ENCODE measurements around the gene TMEM121B.

Gene TMEM121B

GRCh38 chr22:17108256-17109112 is 12.7 kb downstream of the TMEM121B start:
- H3K27me3 ChIP-seq (ENCODE audit: control insufficient read depth, insufficient read depth, low read length) = no peaks in the 10 kb centered on the region
- no peaks in the 10 kb centered on the region for H3K4me1 ChIP-seq (ENCODE audit: control insufficient read depth, low read depth, low read length)
- no peak overlapping the region for H3K9ac ChIP-seq (ENCODE audit: low read length)
- H3K9me3 ChIP-seq (ENCODE audit: control insufficient read depth, low read depth, low read length) = no peaks in the 10 kb centered on the region
- H3K27ac ChIP-seq (ENCODE audit: low read length) = no peak overlapping the region
- H3K4me3 ChIP-seq (ENCODE audit: low read length) = no peak overlapping the region
- H3K36me3 ChIP-seq (ENCODE audit: control insufficient read depth, low read depth, low read length) = no peaks in the 10 kb centered on the region

GRCh38 chr22:17107547-17107810 is 13.7 kb downstream of the TMEM121B start:
- Histone ChIP-seq H3K9me3 (ENCODE audit: control insufficient read depth, low read depth, low read length) (no peaks in the 10 kb centered on the region), H3K4me3 (ENCODE audit: low read length) (no peak overlapping the region), H3K27ac (ENCODE audit: low read length) (no peak overlapping the region), H3K36me3 (ENCODE audit: control insufficient read depth, low read depth, low read length) (no peaks in the 10 kb centered on the region), H3K4me1 (ENCODE audit: control insufficient read depth, low read depth, low read length) (no peaks in the 10 kb centered on the region), H3K9ac (ENCODE audit: low read length) (no peak overlapping the region), H3K27me3 (ENCODE audit: control insufficient read depth, insufficient read depth, low read length) (no peaks in the 10 kb centered on the region)

GRCh38 chr22:17106785-17107546 is 14.2 kb downstream of the TMEM121B start:
- no peaks in the 10 kb centered on the region for H3K36me3 ChIP-seq (ENCODE audit: control insufficient read depth, low read depth, low read length)
- H3K27me3 ChIP-seq (ENCODE audit: control insufficient read depth, insufficient read depth, low read length) = no peaks in the 10 kb centered on the region
- H3K9ac ChIP-seq (ENCODE audit: low read length) = no peak overlapping the region
- no peaks in the 10 kb centered on the region for H3K4me1 ChIP-seq (ENCODE audit: control insufficient read depth, low read depth, low read length)
- no peak overlapping the region for H3K4me3 ChIP-seq (ENCODE audit: low read length)
- no peaks in the 10 kb centered on the region for H3K9me3 ChIP-seq (ENCODE audit: control insufficient read depth, low read depth, low read length)
- no peak overlapping the region for H3K27ac ChIP-seq (ENCODE audit: low read length)

GRCh38 chr22:17106161-17106784 is 14.9 kb downstream of the TMEM121B start:
- Histone ChIP-seq H3K4me1 (ENCODE audit: control insufficient read depth, low read depth, low read length) (no peaks in the 10 kb centered on the region), H3K9me3 (ENCODE audit: control insufficient read depth, low read depth, low read length) (no peaks in the 10 kb centered on the region), H3K4me3 (ENCODE audit: low read length) (no peak overlapping the region), H3K9ac (ENCODE audit: low read length) (no peak overlapping the region), H3K36me3 (ENCODE audit: control insufficient read depth, low read depth, low read length) (no peaks in the 10 kb centered on the region), H3K27ac (ENCODE audit: low read length) (no peak overlapping the region), H3K27me3 (ENCODE audit: control insufficient read depth, insufficient read depth, low read length) (no peaks in the 10 kb centered on the region)

- H3K36me3 ChIP-seq (ENCODE audit: control insufficient read depth, low read depth, low read length) = no peaks in the 10 kb centered on the region
- H3K9me3 ChIP-seq (ENCODE audit: control insufficient read depth, low read depth, low read length) = no peaks in the 10 kb centered on the region
- H3K4me3 ChIP-seq (ENCODE audit: low read length) = no peak overlapping the region
- no peaks in the 10 kb centered on the region for H3K4me1 ChIP-seq (ENCODE audit: control insufficient read depth, low read depth, low read length)
- no peaks in the 10 kb centered on the region for H3K27me3 ChIP-seq (ENCODE audit: control insufficient read depth, insufficient read depth, low read length)
- H3K27ac ChIP-seq (ENCODE audit: low read length) = no peak overlapping the region
- no peak overlapping the region for H3K9ac ChIP-seq (ENCODE audit: low read length)
Measured at GRCh38 chr22:17105143-17106129, 15.7 kb downstream of the TMEM121B start.

GRCh38 chr22:17104336-17104935 is 16.7 kb downstream of the TMEM121B start:
- H3K4me3 ChIP-seq (ENCODE audit: low read length) = no peak overlapping the region
- H3K9ac ChIP-seq (ENCODE audit: low read length) = no peak overlapping the region
- H3K4me1 ChIP-seq (ENCODE audit: control insufficient read depth, low read depth, low read length) = no peaks in the 10 kb centered on the region
- no peaks in the 10 kb centered on the region for H3K36me3 ChIP-seq (ENCODE audit: control insufficient read depth, low read depth, low read length)
- H3K9me3 ChIP-seq (ENCODE audit: control insufficient read depth, low read depth, low read length) = no peaks in the 10 kb centered on the region
- H3K27me3 ChIP-seq (ENCODE audit: control insufficient read depth, insufficient read depth, low read length) = no peaks in the 10 kb centered on the region
- H3K27ac ChIP-seq (ENCODE audit: low read length) = no peak overlapping the region

GRCh38 chr22:17103351-17103750 is 17.8 kb downstream of the TMEM121B start:
- Histone ChIP-seq H3K4me3 (ENCODE audit: low read length) (no peak overlapping the region), H3K27me3 (ENCODE audit: control insufficient read depth, insufficient read depth, low read length) (no peaks in the 10 kb centered on the region), H3K9me3 (ENCODE audit: control insufficient read depth, low read depth, low read length) (no peaks in the 10 kb centered on the region), H3K27ac (ENCODE audit: low read length) (no peak overlapping the region), H3K9ac (ENCODE audit: low read length) (no peak overlapping the region), H3K36me3 (ENCODE audit: control insufficient read depth, low read depth, low read length) (peaks cover 3% of the 10 kb centered on the region), H3K4me1 (ENCODE audit: control insufficient read depth, low read depth, low read length) (no peaks in the 10 kb centered on the region)

- no peaks in the 10 kb centered on the region for H3K4me1 ChIP-seq (ENCODE audit: control insufficient read depth, low read depth, low read length)
- H3K9ac ChIP-seq (ENCODE audit: low read length) = no peak overlapping the region
- no peaks in the 10 kb centered on the region for H3K27me3 ChIP-seq (ENCODE audit: control insufficient read depth, insufficient read depth, low read length)
- no peak overlapping the region for H3K4me3 ChIP-seq (ENCODE audit: low read length)
- H3K9me3 ChIP-seq (ENCODE audit: control insufficient read depth, low read depth, low read length) = no peaks in the 10 kb centered on the region
- H3K27ac ChIP-seq (ENCODE audit: low read length) = no peak overlapping the region
- H3K36me3 ChIP-seq (ENCODE audit: control insufficient read depth, low read depth, low read length) = peaks cover 3% of the 10 kb centered on the region
Measured at GRCh38 chr22:17102297-17102667, 18.9 kb downstream of the TMEM121B start.

- Histone ChIP-seq H3K36me3 (ENCODE audit: control insufficient read depth, low read depth, low read length) (peaks cover 3% of the 10 kb centered on the region), H3K27ac (ENCODE audit: low read length) (no peak overlapping the region)
Measured at GRCh38 chr22:17101475-17102296, 19.5 kb downstream of the TMEM121B start.

GRCh38 chr22:17100621-17101020 is 20.5 kb downstream of the TMEM121B start:
- no peak overlapping the region for H3K9ac ChIP-seq (ENCODE audit: low read length)
- H3K4me3 ChIP-seq (ENCODE audit: low read length) = no peak overlapping the region
- H3K27me3 ChIP-seq (ENCODE audit: control insufficient read depth, insufficient read depth, low read length) = no peaks in the 10 kb centered on the region
- H3K9me3 ChIP-seq (ENCODE audit: control insufficient read depth, low read depth, low read length) = no peaks in the 10 kb centered on the region
- H3K27ac ChIP-seq (ENCODE audit: low read length) = no peak overlapping the region
- peaks cover 3% of the 10 kb centered on the region for H3K36me3 ChIP-seq (ENCODE audit: control insufficient read depth, low read depth, low read length)
- H3K4me1 ChIP-seq (ENCODE audit: control insufficient read depth, low read depth, low read length) = no peaks in the 10 kb centered on the region

More at GRCh38 chr22:17101475-17102296, 19.5 kb downstream of the TMEM121B start:
- Histone ChIP-seq H3K9me3 (ENCODE audit: control insufficient read depth, low read depth, low read length) (no peaks in the 10 kb centered on the region), H3K4me3 (ENCODE audit: low read length) (no peak overlapping the region), H3K9ac (ENCODE audit: low read length) (no peak overlapping the region), H3K27me3 (ENCODE audit: control insufficient read depth, insufficient read depth, low read length) (no peaks in the 10 kb centered on the region), H3K4me1 (ENCODE audit: control insufficient read depth, low read depth, low read length) (no peaks in the 10 kb centered on the region)
